Esophagus muscularis mucosa (tissue), 4 donors: ENCODE measurements around the gene DLG5.
A peak's percentile ranks its signal among the peaks of the same experiment; 100 is the strongest.

Experiments used
- CTCF ChIP-seq, 3 experiments: fragments of 200-600 bp in 2 of 3; fragments of 450-650 bp in 1 of 3; sonication (generic) in 2 of 3; IDR thresholded peaks; one replicate each; pipeline ENCODE4 v1.5.1; 2017 to 2019; ENCODE audit warnings: antibody characterized with exemption in 3 of 3, mild to moderate bottlenecking in 2 of 3, moderate library complexity in 1 of 3
- EP300 ChIP-seq: sonication (generic); formaldehyde crosslinking; IDR thresholded peaks from one replicate; pipeline ENCODE4 v1.6.1; 2017; ENCODE audit warnings: antibody characterized with exemption
- POLR2A ChIP-seq: fragments of 450-650 bp; IDR thresholded peaks from one replicate; pipeline ENCODE4 v1.6.1; 2017; ENCODE audit warnings: antibody characterized with exemption, moderate library complexity, mild to moderate bottlenecking, low read depth

- TF ChIP-seq CTCF (IDR thresholded peaks at IDR 0.05) (peak; percentile 52 to 64 (median 61)), EP300 (no peak), POLR2A (no peak)
Measured at GRCh38 chr10:77756319-77757232, 170.0 kb downstream of the DLG5 start.
